ENCODE data around the gene MVK.
"Not testable (repeated sequence)": the region's sequence is repeated elsewhere in the genome, so short reads cannot be mapped to it uniquely, and the experiment has no call there.

MVK gene

DNA sequence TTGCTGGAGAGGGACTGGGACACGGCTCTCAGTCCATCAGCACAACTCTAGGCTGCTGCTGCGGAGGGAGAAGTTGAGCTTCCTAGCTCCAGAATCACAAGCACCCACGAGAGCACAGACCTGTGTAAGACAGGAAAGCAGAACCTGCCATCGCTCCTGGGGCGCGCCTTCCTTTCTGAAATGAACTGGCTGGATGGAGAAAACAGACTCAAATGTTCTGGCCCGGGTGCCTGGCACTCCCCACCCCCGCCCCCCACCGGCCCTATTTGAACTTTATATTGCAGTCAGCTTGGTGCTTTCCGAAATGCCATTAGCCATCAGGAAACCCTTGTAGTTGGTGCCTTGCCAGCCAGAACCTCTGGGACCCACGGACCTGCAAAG, 23.8 kb downstream of the MVK start:
- DNase-seq: no peak
- no peak overlapping the region for H3K4me3 Mint-ChIP-seq
- H3K4me1 Mint-ChIP-seq (ENCODE audit: low read depth): peaks cover 28% of the 10 kb centered on the region
- peaks cover 24% of the 10 kb centered on the region for H3K36me3 Mint-ChIP-seq (ENCODE audit: low read depth)
- H3K27me3 Mint-ChIP-seq: no peaks in the 10 kb centered on the region
- H3K27ac Mint-ChIP-seq: no peak overlapping the region
- H3K9me3 Mint-ChIP-seq: no peaks in the 10 kb centered on the region

DNA sequence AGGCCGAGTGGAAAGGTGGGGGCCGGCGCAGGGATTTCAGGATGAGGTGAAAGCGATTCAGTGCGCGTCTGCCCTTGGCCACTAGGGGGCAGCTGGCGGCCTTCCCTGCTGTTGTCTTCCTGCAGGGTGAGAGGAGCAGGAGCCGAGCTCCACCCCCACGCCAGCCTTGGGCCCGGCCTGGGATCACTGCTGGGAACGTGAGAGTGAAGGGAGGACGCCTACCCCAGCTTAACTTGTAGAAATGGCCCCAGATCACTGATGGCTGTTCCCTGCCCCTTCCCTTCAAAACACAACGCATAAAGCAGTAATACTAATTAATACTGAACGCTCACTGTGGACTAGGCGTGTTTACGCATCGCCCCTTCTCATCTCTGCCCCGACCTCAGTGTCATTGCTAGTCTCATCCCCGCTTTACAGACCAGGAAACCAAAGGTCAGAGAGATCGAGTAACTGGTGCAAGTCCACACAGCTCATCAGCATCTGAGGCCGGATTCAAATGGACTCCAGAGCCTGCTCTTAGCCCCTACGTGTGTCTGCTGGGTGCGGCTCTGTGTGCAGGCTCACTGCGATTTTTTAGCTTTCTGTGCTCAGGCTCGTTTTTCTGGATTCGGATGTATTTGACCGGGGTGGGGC, 24.3 kb downstream of the MVK start:
- peaks cover 19% of the 10 kb centered on the region for H3K36me3 Mint-ChIP-seq (ENCODE audit: low read depth)
- peak; percentile 78 for DNase-seq
- no peaks in the 10 kb centered on the region for H3K27me3 Mint-ChIP-seq
- no peak overlapping the region for H3K4me3 Mint-ChIP-seq
- peaks cover 28% of the 10 kb centered on the region for H3K4me1 Mint-ChIP-seq (ENCODE audit: low read depth)
- H3K9me3 Mint-ChIP-seq: no peaks in the 10 kb centered on the region
- no peak overlapping the region for H3K27ac Mint-ChIP-seq

DNA sequence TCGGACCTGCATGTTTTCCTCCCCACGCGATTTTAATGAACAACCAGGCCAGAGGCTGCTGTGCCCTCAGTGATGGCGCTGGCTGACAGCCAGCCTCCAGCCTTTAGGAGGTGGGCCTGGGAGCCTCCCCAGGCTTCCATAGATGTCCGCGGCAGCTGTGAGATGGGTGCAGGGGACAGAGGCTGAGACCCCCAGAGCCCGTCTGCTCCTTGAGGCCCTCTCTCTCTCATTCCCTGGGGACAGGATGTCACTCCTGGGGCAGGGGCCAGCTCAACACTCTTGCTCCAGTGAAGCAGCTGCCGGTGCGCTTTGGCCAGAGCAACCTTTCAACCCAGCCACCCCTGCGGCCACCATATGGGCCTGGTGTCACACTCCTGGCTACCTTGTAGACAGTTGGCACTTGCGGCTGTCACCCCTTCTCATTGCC, 24.8 kb downstream of the MVK start:
- no peak overlapping the region for H3K27ac Mint-ChIP-seq
- peaks cover 28% of the 10 kb centered on the region for H3K4me1 Mint-ChIP-seq (ENCODE audit: low read depth)
- peaks cover 17% of the 10 kb centered on the region for H3K36me3 Mint-ChIP-seq (ENCODE audit: low read depth)
- no peaks in the 10 kb centered on the region for H3K27me3 Mint-ChIP-seq
- no peak for DNase-seq
- H3K9me3 Mint-ChIP-seq: no peaks in the 10 kb centered on the region
- H3K4me3 Mint-ChIP-seq: no peak overlapping the region

GRCh38 chr12:109599087-109599486, 25.5 kb downstream of the MVK start:
- no peaks in the 10 kb centered on the region for H3K9me3 Mint-ChIP-seq
- no peak overlapping the region for H3K27ac Mint-ChIP-seq
- peaks cover 27% of the 10 kb centered on the region for H3K4me1 Mint-ChIP-seq (ENCODE audit: low read depth)
- no peak overlapping the region for H3K4me3 Mint-ChIP-seq
- H3K27me3 Mint-ChIP-seq: no peaks in the 10 kb centered on the region
- H3K36me3 Mint-ChIP-seq (ENCODE audit: low read depth): peaks cover 11% of the 10 kb centered on the region
- no peak for DNase-seq

GRCh38 chr12:109600481-109600880, 26.9 kb downstream of the MVK start:
- peaks cover 5% of the 10 kb centered on the region for H3K27me3 Mint-ChIP-seq
- H3K4me3 Mint-ChIP-seq: no peak overlapping the region
- no peak for DNase-seq
- H3K4me1 Mint-ChIP-seq (ENCODE audit: low read depth): peaks cover 13% of the 10 kb centered on the region
- H3K36me3 Mint-ChIP-seq (ENCODE audit: low read depth): peaks cover 3% of the 10 kb centered on the region
- no peaks in the 10 kb centered on the region for H3K9me3 Mint-ChIP-seq
- no peak overlapping the region for H3K27ac Mint-ChIP-seq

- Mint-ChIP-seq H3K27me3 (peaks cover 8% of the 10 kb centered on the region), H3K36me3 (ENCODE audit: low read depth) (peaks cover 3% of the 10 kb centered on the region), H3K9me3 (no peaks in the 10 kb centered on the region), H3K4me1 (ENCODE audit: low read depth) (peaks cover 10% of the 10 kb centered on the region), H3K4me3 (no peak overlapping the region), H3K27ac (no peak overlapping the region)
- no peak for DNase-seq
Measured at GRCh38 chr12:109600995-109601394, 27.4 kb downstream of the MVK start.

DNA sequence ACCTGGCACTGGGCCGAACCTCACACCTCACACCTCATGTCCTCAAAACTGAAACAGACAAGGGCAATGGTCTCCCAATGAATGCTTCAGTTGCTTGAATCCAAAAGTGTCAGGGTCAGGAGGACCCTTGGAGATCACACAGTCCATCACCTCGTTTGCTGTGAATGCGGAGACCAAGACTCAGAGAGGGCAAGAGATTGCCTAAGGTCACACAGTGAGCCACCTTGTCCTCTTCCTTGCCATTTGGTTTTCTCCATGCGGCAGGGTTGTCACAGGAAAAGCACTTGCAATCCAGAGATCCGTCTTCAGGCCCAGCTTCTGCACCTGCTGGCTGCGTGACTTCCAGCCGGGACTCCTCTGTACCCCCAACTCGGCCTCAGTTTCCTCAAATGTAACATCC, 28.0 kb downstream of the MVK start:
- Mint-ChIP-seq H3K36me3 (ENCODE audit: low read depth) (peaks cover 3% of the 10 kb centered on the region), H3K4me1 (ENCODE audit: low read depth) (peaks cover 10% of the 10 kb centered on the region), H3K4me3 (no peak overlapping the region), H3K9me3 (no peaks in the 10 kb centered on the region), H3K27me3 (peaks cover 8% of the 10 kb centered on the region), H3K27ac (no peak overlapping the region)
- no peak for DNase-seq

DNA sequence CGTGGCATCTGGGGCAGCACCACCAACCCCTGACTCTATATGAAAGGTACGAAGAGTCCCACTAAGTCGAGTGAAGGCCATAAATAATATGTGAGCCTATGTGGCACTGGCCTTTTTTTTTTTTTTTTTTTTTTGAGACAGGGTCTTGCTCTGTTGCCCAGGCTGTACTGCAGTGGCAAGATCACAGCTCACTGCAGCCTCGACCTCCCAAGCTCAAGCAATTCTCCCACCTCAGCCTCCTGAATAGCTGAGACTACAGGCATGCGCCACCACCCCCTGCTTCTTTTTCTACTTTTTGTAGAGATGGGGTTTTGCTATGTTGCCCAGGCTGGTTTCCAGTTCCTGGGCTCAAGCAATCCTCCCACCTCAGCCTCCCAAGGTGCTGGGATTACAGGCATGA, 28.5 kb downstream of the MVK start:
- H3K36me3 Mint-ChIP-seq (ENCODE audit: low read depth); H3K4me1 Mint-ChIP-seq (ENCODE audit: low read depth); H3K4me3 Mint-ChIP-seq; H3K27ac Mint-ChIP-seq; DNase-seq; H3K9me3 Mint-ChIP-seq: not testable (repeated sequence)
- peaks cover 12% of the 10 kb centered on the region for H3K27me3 Mint-ChIP-seq

GRCh38 chr12:109604132-109604585, 30.6 kb downstream of the MVK start:
- Mint-ChIP-seq H3K27ac (no peak overlapping the region), H3K4me1 (ENCODE audit: low read depth) (no peaks in the 10 kb centered on the region), H3K27me3 (peaks cover 14% of the 10 kb centered on the region), H3K9me3 (no peaks in the 10 kb centered on the region), H3K4me3 (no peak overlapping the region), H3K36me3 (ENCODE audit: low read depth) (no peaks in the 10 kb centered on the region)
- no peak for DNase-seq

DNA sequence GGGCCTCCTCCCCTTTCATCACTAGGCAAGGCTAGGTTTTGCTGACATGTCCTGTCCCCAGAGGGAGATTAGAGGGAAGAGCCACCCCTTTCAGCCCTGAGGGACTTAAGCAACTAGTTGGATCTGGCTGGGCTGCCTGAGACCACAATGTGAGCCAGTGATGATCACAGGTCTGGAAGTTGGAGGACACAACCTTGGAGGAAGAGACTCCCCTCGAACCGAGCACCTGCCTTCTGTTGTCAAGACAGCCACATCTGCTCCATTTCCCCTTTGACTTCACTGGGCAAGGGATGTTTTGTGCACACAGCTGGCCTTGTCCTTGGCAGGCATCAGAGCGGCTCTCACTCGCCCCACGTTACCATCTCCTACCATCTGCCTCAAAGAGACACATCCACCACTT, 31.4 kb downstream of the MVK start:
- no peak overlapping the region for H3K4me3 Mint-ChIP-seq
- no peak overlapping the region for H3K27ac Mint-ChIP-seq
- peaks cover 14% of the 10 kb centered on the region for H3K27me3 Mint-ChIP-seq
- H3K36me3 Mint-ChIP-seq (ENCODE audit: low read depth): no peaks in the 10 kb centered on the region
- no peaks in the 10 kb centered on the region for H3K9me3 Mint-ChIP-seq
- DNase-seq: no peak
- no peaks in the 10 kb centered on the region for H3K4me1 Mint-ChIP-seq (ENCODE audit: low read depth)

- Mint-ChIP-seq H3K27ac (no peak overlapping the region), H3K27me3 (peaks cover 17% of the 10 kb centered on the region), H3K4me1 (ENCODE audit: low read depth) (no peaks in the 10 kb centered on the region), H3K9me3 (no peaks in the 10 kb centered on the region), H3K4me3 (no peak overlapping the region), H3K36me3 (ENCODE audit: low read depth) (no peaks in the 10 kb centered on the region)
- no peak for DNase-seq
Measured at GRCh38 chr12:109605599-109606228, 32.1 kb downstream of the MVK start.

- Mint-ChIP-seq H3K4me3 (no peak overlapping the region), H3K9me3 (no peaks in the 10 kb centered on the region)
Measured at GRCh38 chr12:109606320-109607028, 32.9 kb downstream of the MVK start.

DNA sequence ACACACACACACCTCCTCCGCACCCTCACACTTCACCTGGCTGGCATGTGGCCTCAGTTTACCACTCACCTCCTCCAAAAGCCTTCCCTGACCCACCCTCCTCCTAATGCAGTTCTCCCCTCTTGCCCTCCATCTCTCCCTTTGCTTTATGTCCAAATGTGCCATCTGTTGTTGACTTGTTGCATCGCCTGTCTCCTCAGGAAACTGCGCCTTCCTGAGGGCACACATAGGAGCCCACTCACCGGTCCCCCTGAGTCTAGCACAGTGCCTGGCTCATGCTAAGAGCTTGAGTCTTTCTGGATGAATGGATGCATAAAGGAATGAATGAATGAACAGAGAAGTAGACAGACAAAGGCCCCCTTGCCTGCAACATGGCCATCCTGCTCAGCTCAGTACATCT, 34.0 kb downstream of the MVK start:
- H3K4me1 Mint-ChIP-seq (ENCODE audit: low read depth): no peaks in the 10 kb centered on the region
- H3K27me3 Mint-ChIP-seq: peaks cover 30% of the 10 kb centered on the region

More at GRCh38 chr12:109606320-109607028, 32.9 kb downstream of the MVK start:
- no peak for DNase-seq
- no peaks in the 10 kb centered on the region for H3K36me3 Mint-ChIP-seq (ENCODE audit: low read depth)
- H3K27ac Mint-ChIP-seq: no peak overlapping the region
- no peaks in the 10 kb centered on the region for H3K4me1 Mint-ChIP-seq (ENCODE audit: low read depth)
- peaks cover 22% of the 10 kb centered on the region for H3K27me3 Mint-ChIP-seq

DNA sequence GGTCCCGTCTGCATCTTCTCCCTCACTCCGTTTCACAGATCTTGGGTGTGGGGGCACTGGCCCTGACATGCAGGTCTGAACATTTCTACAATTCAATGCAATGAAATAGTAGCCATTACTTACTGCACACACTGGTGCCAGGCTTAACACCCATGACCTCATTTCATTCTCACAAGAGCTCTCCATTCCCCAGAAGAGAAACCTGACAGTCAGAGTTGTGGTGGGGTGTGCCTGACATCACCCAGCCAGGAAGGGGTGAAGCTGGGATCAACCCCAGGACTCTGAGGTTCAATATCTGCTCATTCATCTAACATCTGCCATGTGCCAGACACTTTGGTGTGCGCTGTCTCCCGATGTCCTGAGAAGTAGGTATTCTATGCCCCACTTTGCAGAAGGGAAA, 34.7 kb downstream of the MVK start:
- Mint-ChIP-seq H3K4me1 (ENCODE audit: low read depth) (no peaks in the 10 kb centered on the region), H3K36me3 (ENCODE audit: low read depth) (no peaks in the 10 kb centered on the region), H3K27me3 (peaks cover 37% of the 10 kb centered on the region), H3K4me3 (no peak overlapping the region), H3K9me3 (no peaks in the 10 kb centered on the region), H3K27ac (no peak overlapping the region)
- no peak for DNase-seq

More for the DNA sequence above, 34.0 kb downstream of the MVK start:
- DNase-seq: no peak
- no peaks in the 10 kb centered on the region for H3K36me3 Mint-ChIP-seq (ENCODE audit: low read depth)
- no peak overlapping the region for H3K4me3 Mint-ChIP-seq
- no peak overlapping the region for H3K27ac Mint-ChIP-seq
- no peaks in the 10 kb centered on the region for H3K9me3 Mint-ChIP-seq

DNA sequence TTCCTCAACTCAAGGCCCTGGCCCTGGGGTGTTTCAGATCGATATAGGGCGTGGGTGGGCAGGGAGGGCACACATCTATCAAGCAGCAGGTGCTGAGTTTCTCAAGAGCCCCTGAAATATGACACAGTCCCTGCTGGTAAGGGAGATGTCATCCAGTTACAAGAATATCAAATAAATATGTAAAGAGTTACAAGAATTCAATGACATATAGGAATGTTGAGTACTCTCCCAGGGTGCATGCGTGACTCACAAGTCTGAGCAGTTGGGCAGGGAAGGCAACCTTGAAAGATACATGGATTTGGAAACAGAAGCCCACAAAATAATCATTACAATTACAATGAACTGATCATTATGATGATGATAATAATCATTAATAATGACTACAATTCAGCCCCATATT, 35.2 kb downstream of the MVK start:
- Mint-ChIP-seq H3K4me1 (ENCODE audit: low read depth) (no peaks in the 10 kb centered on the region), H3K27ac (no peak overlapping the region), H3K36me3 (ENCODE audit: low read depth) (no peaks in the 10 kb centered on the region), H3K27me3 (peaks cover 42% of the 10 kb centered on the region), H3K9me3 (no peaks in the 10 kb centered on the region), H3K4me3 (no peak overlapping the region)
- DNase-seq: no peak
